Inflammatory macrophage treated with lipopolysaccharide for 4 hours (primary cell): Measurements from ENCODE around the gene DCBLD2.

Experiments used
- DNase-seq: peaks from one replicate; pipeline ENCODE4 v3.0.0-alpha.2; 2020

DCBLD2 gene

GRCh38 chr3:98765721-98766120 lies 135.8 kb downstream of the DCBLD2 start:
- DNase-seq, result no peak

GRCh38 chr3:98764472-98764884 lies 137.0 kb downstream of the DCBLD2 start:
- DNase-seq, result peak; percentile 74

GRCh38 chr3:98763819-98764418 lies 137.6 kb downstream of the DCBLD2 start:
- DNase-seq, result no peak

GRCh38 chr3:98763076-98763475 lies 138.4 kb downstream of the DCBLD2 start, which contains the start of gene ST3GAL6:
Gene ST3GAL6 (plus strand): TSS chr3:98763340. CDS start chr3:98768441, 5,101 bp downstream.
- DNase-seq, result peak; percentile 92

- DNase-seq, result peak; percentile 73
Observed at GRCh38 chr3:98761643-98762229, 139.8 kb downstream of the DCBLD2 start.

- no peak for DNase-seq
Observed at GRCh38 chr3:98759629-98760028, 141.9 kb downstream of the DCBLD2 start.

GRCh38 chr3:98755601-98756000 lies 145.9 kb downstream of the DCBLD2 start:
- DNase-seq, result no peak

GRCh38 chr3:98754483-98754882 lies 147.0 kb downstream of the DCBLD2 start:
- DNase-seq, result peak; percentile 33

GRCh38 chr3:98750276-98750919 lies 151.1 kb downstream of the DCBLD2 start:
- no peak for DNase-seq

GRCh38 chr3:98746882-98747281 lies 154.6 kb downstream of the DCBLD2 start:
- DNase-seq, result no peak

GRCh38 chr3:98746122-98746521 lies 155.4 kb downstream of the DCBLD2 start:
- no peak for DNase-seq
